IMR-90 (cell line): ENCODE measurements around the gene RASGRF2. TPM values are rescaled to one million over a fixed set of nuclear protein-coding genes. Genes with fewer than 3 reads are reported as not detected.

Experiments
- ATAC-seq: fragments of 200-7000 bp; cut with Tn5 transposase; 2 replicates; pipeline ENCODE4 v1.9.1; 2020; ENCODE audit warnings: low read depth, mild to moderate bottlenecking, moderate library complexity
- BruUV-seq: library from RNA; stranded (reverse); fragments of 400-500 nt; replicated peaks from 2 replicates; lab custom pipeline; 2021; lab: Mats Ljungman, UMichigan
- CTCF ChIA-PET: fragments of 300-600 bp; formaldehyde crosslinking; extraction: SDS; loops from one replicate; lab custom pipeline; 2021; ENCODE audit warnings: antibody characterized with exemption; lab: Yijun Ruan, JAX
- POLR2A ChIA-PET: fragments of 300-600 bp; sonication (Branson Sonifier 250); formaldehyde crosslinking; loops from one replicate; lab custom pipeline; 2022; ENCODE audit warnings: antibody characterized with exemption; ENCODE audit not compliant: unreplicated experiment; lab: Charles Lee
- DNase-seq: peaks from one replicate; pipeline ENCODE4 v3.0.0; 2013
- H2AFZ ChIP-seq: replicated peaks from 2 replicates; pipeline ENCODE3; 2013; ENCODE audit warnings: low read length, mild to moderate bottlenecking; ENCODE audit not compliant: poor library complexity
- H2AK5ac ChIP-seq: 2 replicates; pipeline ENCODE4 v1.6.1; 2013; ENCODE audit warnings: low read depth, low read length, inconsistent platforms
- H2AK9ac ChIP-seq: replicated peaks from 2 replicates; pipeline ENCODE3; 2013; ENCODE audit warnings: mild to moderate bottlenecking, low read depth, low read length, moderate library complexity; ENCODE audit not compliant: poor library complexity
- H2BK120ac ChIP-seq: 2 replicates; pipeline ENCODE4 v1.6.1; 2013; ENCODE audit warnings: low read depth, low read length, inconsistent platforms
- H2BK15ac ChIP-seq: 3 replicates; pipeline ENCODE4 v1.6.1; 2013; ENCODE audit warnings: low read depth, low read length, inconsistent platforms
- H2BK20ac ChIP-seq: 2 replicates; pipeline ENCODE4 v1.6.1; 2013; ENCODE audit warnings: low read depth, mild to moderate bottlenecking, inconsistent platforms, low read length, moderate library complexity
- H2BK5ac ChIP-seq: 2 replicates; pipeline ENCODE4 v1.6.1; 2013; ENCODE audit warnings: mild to moderate bottlenecking, low read depth, low read length, inconsistent platforms; ENCODE audit not compliant: poor library complexity, severe bottlenecking
- H3K14ac ChIP-seq: replicated peaks from 2 replicates; pipeline ENCODE4 v1.6.1; 2013; ENCODE audit warnings: low read depth, low read length, inconsistent platforms
- H3K18ac ChIP-seq: 2 replicates; pipeline ENCODE4 v1.6.1; 2013; ENCODE audit warnings: low read depth, low read length, control low read depth
- H3K23ac ChIP-seq: 2 replicates; pipeline ENCODE4 v1.6.1; 2013; ENCODE audit warnings: low read depth, low read length, inconsistent platforms
- H3K27ac ChIP-seq: 2 replicates; pipeline ENCODE4 v1.5.1; 2013; ENCODE audit warnings: mild to moderate bottlenecking, control low read depth, low read length; ENCODE audit not compliant: insufficient read depth
- H3K27me3 ChIP-seq: 2 replicates; pipeline ENCODE4 v1.6.1; 2013; ENCODE audit warnings: low read length; ENCODE audit not compliant: control insufficient read depth, insufficient read depth
- H3K36me3 ChIP-seq: 2 replicates; pipeline ENCODE4 v1.6.1; 2013; ENCODE audit warnings: low read length, mixed read lengths; ENCODE audit not compliant: control insufficient read depth, insufficient read depth
- H3K4ac ChIP-seq: 2 replicates; pipeline ENCODE4 v1.6.1; 2013; ENCODE audit warnings: low read depth, low read length, inconsistent platforms
- H3K4me1 ChIP-seq: 2 replicates; pipeline ENCODE4 v1.6.1; 2013; ENCODE audit warnings: low read length, mixed read lengths; ENCODE audit not compliant: control insufficient read depth, insufficient read depth
- H3K4me2 ChIP-seq: 2 replicates; pipeline ENCODE4 v1.6.1; 2013; ENCODE audit warnings: low read depth, mild to moderate bottlenecking, control low read depth, low read length, moderate library complexity
- H3K4me3 ChIP-seq: 2 replicates; pipeline ENCODE4 v1.5.1; 2013; ENCODE audit warnings: low read depth, mild to moderate bottlenecking, control low read depth, low read length, moderate library complexity; ENCODE audit not compliant: insufficient read depth
- H3K56ac ChIP-seq: 2 replicates; pipeline ENCODE4 v1.6.1; 2013; ENCODE audit warnings: low read length, inconsistent platforms; ENCODE audit not compliant: insufficient read depth; ENCODE audit errors: extremely low read depth
- H3K79me1 ChIP-seq, 2 experiments: 2 replicates each; pipeline ENCODE4 v1.6.1; 2013; ENCODE audit warnings: low read length in 2 of 2, inconsistent platforms in 1 of 2, low read depth in 1 of 2
- H3K9ac ChIP-seq: 2 replicates; pipeline ENCODE4 v1.6.1; 2013; ENCODE audit warnings: low read depth, low read length, control low read depth
- H3K9me1 ChIP-seq: 2 replicates; pipeline ENCODE4 v1.6.1; 2013; ENCODE audit warnings: low read length, inconsistent platforms; ENCODE audit not compliant: insufficient read depth
- H3K9me3 ChIP-seq: 2 replicates; pipeline ENCODE4 v1.6.1; 2013; ENCODE audit warnings: low read length; ENCODE audit not compliant: control insufficient read depth, insufficient read depth
- H4K20me1 ChIP-seq: 2 replicates; pipeline ENCODE4 v1.6.1; 2013; ENCODE audit warnings: low read length, inconsistent platforms; ENCODE audit not compliant: insufficient read depth
- H4K5ac ChIP-seq: 2 replicates; pipeline ENCODE4 v1.6.1; 2013; ENCODE audit warnings: mild to moderate bottlenecking, low read depth, low read length, control low read depth
- H4K8ac ChIP-seq, 2 experiments: 2 replicates each; pipeline ENCODE4 v1.6.1; 2013; ENCODE audit warnings: low read depth in 2 of 2, low read length in 2 of 2, control low read depth in 1 of 2, inconsistent platforms in 1 of 2
- H4K91ac ChIP-seq: 2 replicates; pipeline ENCODE4 v1.6.1; 2013; ENCODE audit warnings: low read depth, low read length, inconsistent platforms; ENCODE audit not compliant: insufficient read depth
- MAZ ChIP-seq: IDR thresholded peaks from 2 replicates; pipeline ENCODE4 v1.6.1; 2012; ENCODE audit warnings: low read depth, mild to moderate bottlenecking, low read length, improper control_type of control experiment, moderate library complexity, borderline replicate concordance
- SMC3 ChIP-seq: fragments of 150-350 bp; IDR thresholded peaks from 2 replicates; pipeline ENCODE4 v1.6.1; 2016; ENCODE audit warnings: low read depth, mild to moderate bottlenecking, antibody characterized with exemption, low read length, moderate library complexity
- USF2 ChIP-seq: fragments of 150-350 bp; IDR thresholded peaks from 2 replicates; pipeline ENCODE4 v1.6.1; 2017; ENCODE audit warnings: mild to moderate bottlenecking, antibody characterized with exemption, low read length, low read depth
- whole genome bisulfite sequencing, 2 experiments: methylation state at CpG; one replicate each; pipeline versions ENCODE4 v1.1.5 to v1.1.7; 2013; ENCODE audit warnings: missing lambda C conversion rate in 2 of 2; ENCODE audit not compliant: insufficient read length in 1 of 2; ENCODE audit errors: extremely low coverage in 2 of 2; 5-methylcytosine and 5-hydroxymethylcytosine counted together
- dilution Hi-C: fragments of 300-500 bp; cut with HindIII; formaldehyde crosslinking; loops from one replicate; pipeline ENCODE4 v1.14.3; 2018; ENCODE audit warnings: low sequenced_read_pairs; ENCODE audit not compliant: unreplicated experiment
- in situ Hi-C: fragments of 300-500 bp; cut with MboI; formaldehyde crosslinking; loops from 3 replicates; pipeline ENCODE4 v1.14.3; 2019; ENCODE audit warnings: low sequenced_read_pairs, inconsistent platforms, mixed read lengths
- intact Hi-C: fragments of 100-400 bp; cut with micrococcal nuclease; formaldehyde crosslinking; loops from 2 replicates; pipeline ENCODE4 v1.10.0; 2022
- polyA plus RNA-seq, 3 experiments: library from polyadenylated mRNA; depleted of rRNA; stranded (reverse); fragments of >200 nt; gene quantifications; 2 replicates each; pipeline ENCODE4 v1.2.3, GENCODE V29; 2012; ENCODE audit warnings: low replicate concordance in 1 of 3
- total RNA-seq: library from RNA; depleted of rRNA; stranded (reverse); fragments of >200 nt; gene quantifications from 2 replicates; pipeline ENCODE4 v1.2.3, GENCODE V29; 2012

Gene RASGRF2
- total and polyA plus RNA-seq, 2 of the 4 experiments (the other 2 are of a cell fraction) = 2.9 to 5.0 TPM

GRCh38 chr5:81234801-81235200, 274.6 kb downstream of the RASGRF2 start:
- Histone ChIP-seq H2AK9ac (no peak overlapping the region), H4K91ac (no peak overlapping the region), H4K5ac (no peak overlapping the region), H3K23ac (no peak overlapping the region), H2BK120ac (no peak overlapping the region), H3K56ac (no peak overlapping the region), H3K4ac (no peak overlapping the region), H4K20me1 (no peaks in the 10 kb centered on the region), H3K4me1 (peaks cover 2% of the 10 kb centered on the region; the same call in 1 of the 2 replicates), H2AFZ (no peak overlapping the region), H2BK5ac (no peak overlapping the region), H3K14ac (no peak overlapping the region), H3K9me1 (peaks cover 9% of the 10 kb centered on the region), H3K36me3 (peaks cover 2% of the 10 kb centered on the region; the same call in 1 of the 2 replicates), H3K9me3 (no peaks in the 10 kb centered on the region), H3K4me3 (no peak overlapping the region), H2BK20ac (no peak overlapping the region), H2BK15ac (no peak overlapping the region), H3K27me3 (no peaks in the 10 kb centered on the region), H2AK5ac (no peak overlapping the region), H3K27ac (no peak overlapping the region), H3K4me2 (no peak overlapping the region), H3K9ac (no peak overlapping the region), H3K18ac (no peak overlapping the region), H3K79me1 (no peaks in the 10 kb centered on the region), H4K8ac (no peak overlapping the region)
- POLR2A ChIA-PET = no interaction called here
- TF ChIP-seq SMC3 = no peak
- TF ChIP-seq USF2 = no peak
- no peak for TF ChIP-seq MAZ
- CTCF ChIA-PET = no interaction called here
- ATAC-seq (no peak), DNase-seq (no peak)
- no TSS peak for BruUV-seq
- dilution Hi-C loops (no loop called here), in situ Hi-C loops (no loop called here), intact Hi-C loops (no loop called here)
- WGBS, 2 experiments = no CpG with 5 or more reads among the region's 3 CpGs
